Stimulated activated CD4-positive, alpha-beta T cell treated with anti-CD3 and anti-CD28 coated beads, Interleukin-2, amount 100 ng/mL, for 4 hours (primary cell): Measurements from ENCODE around the gene CCDC107.
"Not testable (repeated sequence)": the region's sequence is repeated elsewhere in the genome, so short reads cannot be mapped to it uniquely, and the experiment has no call there.

ENCODE experiments used
- DNase-seq: peaks from one replicate; pipeline ENCODE4 v3.0.0-alpha.2; 2020; ENCODE audit warnings: low read depth

Gene CCDC107

DNA sequence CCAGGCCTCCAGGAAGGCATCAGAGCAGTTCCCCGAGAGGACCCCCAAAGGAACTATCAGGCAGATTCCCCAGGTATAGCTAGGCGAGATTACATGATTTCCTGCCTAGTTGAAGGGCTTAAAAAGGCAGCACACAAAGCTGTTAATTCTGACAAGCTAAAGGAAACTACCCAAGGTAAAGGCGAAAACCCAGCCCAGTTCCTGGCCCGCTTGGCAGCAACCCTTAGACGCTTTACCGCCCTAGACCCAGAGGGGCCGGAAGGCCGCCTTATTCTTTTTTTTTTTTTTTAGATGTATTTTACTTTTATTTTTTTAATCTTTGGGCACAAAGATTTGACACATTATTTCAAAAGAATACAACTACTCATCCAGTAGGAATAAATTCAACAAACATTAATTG is 19.3 kb upstream of the CCDC107 start:
- not testable (repeated sequence) for DNase-seq

GRCh38 chr9:35639225-35639624 is 18.9 kb upstream of the CCDC107 start:
- DNase-seq: not testable (repeated sequence)

GRCh38 chr9:35639631-35640030 is 18.5 kb upstream of the CCDC107 start:
- DNase-seq: no peak

DNA sequence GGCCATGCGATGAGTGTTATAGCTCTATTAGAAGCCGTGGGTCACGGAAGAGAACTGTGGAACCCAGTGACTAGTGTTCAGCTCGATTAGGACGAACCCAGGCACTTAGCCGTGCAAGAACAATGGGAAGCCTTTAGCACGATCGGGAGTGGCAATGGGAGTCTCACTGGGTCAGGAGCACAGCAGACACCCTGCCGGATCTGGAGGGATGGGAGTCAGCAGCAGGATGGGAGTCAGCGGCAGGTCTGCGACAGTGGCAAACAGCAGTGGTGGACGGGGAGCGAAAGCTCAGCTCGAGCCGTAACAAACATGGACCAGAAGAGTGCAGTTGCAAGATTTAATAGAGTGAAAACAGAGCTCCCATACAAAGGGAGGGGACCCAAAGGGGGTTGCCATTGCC is 17.7 kb upstream of the CCDC107 start:
- not testable (repeated sequence) for DNase-seq

DNA sequence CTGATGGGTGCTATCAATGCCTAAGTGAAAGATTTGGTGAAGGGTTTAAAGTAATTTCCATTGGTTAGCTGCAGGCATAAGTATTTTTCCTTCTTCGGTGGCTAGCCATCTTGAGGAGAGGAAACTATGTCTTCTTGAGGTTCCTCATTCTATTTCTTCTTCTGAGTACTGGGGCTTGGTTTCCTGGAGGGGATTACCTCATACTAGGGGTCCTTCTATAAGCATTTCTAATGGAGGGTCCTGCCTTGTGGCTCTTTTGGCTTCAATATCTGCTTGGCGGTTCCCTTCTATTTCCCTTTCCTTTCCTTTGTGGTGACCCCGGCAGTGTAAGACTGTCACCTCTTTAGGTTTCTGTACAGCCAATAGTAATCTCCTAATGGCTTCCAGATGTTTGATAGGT is 16.6 kb upstream of the CCDC107 start:
- DNase-seq: not testable (repeated sequence)

DNA sequence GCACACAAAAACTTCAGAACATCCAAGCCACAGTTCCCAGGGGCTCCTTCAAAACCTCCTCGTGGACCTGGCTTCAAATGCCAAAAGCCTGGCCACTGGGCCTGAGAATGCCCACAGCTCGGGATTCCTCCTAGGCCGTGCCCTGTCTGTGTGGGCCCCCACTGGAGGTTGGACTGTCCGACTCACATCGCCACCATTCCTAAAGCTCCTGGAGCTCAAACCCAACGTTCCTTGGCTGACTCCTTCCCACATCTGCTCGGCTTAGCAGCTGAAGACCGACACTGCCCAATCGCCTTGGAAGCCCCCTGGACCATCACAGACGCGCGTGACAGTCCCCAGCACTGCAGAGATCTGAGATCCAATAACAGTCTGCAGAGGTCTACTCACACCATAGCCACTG is 15.0 kb upstream of the CCDC107 start:
- DNase-seq: no peak

GRCh38 chr9:35645736-35646135 is 12.4 kb upstream of the CCDC107 start:
- DNase-seq: not testable (repeated sequence)

- no peak for DNase-seq
Observed at GRCh38 chr9:35646153-35646532, 11.9 kb upstream of the CCDC107 start.

DNA sequence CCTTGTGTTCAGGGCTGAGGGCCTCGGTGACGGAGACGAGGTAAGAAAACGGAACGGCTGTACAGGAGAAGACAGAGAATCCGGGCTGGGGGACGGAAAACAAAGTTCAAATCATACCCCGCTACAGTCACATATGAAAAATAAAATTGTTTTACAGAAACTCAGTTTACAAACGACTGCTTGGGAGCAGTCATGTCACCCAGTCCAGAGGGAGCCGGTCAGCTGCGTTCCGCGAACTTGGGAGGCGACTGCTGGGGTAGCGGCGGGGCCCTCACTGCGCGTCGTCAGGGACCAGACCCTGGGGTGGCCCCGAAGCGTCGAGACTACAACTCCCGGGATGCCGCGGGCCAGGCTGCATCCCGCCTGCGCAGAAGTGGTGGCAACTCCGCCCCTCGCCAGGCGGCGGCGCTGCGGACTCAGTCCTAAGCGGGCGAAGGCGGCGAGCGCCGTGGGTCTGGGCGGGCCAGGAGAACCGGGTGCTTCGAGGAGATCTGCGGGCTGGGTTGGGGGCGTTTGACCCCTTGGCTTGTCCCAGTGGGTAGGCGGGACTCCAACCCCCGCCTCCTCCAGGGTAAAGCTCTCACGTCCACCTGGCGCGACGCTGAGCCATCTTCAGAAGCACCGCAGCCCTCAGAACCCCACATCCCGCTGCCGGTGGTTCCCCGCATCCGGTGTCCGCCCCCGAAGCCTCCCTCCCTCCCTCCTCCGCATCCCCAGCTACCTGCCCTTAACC is 11.4 kb upstream of the CCDC107 start:
- peak; percentile 83 for DNase-seq

DNA sequence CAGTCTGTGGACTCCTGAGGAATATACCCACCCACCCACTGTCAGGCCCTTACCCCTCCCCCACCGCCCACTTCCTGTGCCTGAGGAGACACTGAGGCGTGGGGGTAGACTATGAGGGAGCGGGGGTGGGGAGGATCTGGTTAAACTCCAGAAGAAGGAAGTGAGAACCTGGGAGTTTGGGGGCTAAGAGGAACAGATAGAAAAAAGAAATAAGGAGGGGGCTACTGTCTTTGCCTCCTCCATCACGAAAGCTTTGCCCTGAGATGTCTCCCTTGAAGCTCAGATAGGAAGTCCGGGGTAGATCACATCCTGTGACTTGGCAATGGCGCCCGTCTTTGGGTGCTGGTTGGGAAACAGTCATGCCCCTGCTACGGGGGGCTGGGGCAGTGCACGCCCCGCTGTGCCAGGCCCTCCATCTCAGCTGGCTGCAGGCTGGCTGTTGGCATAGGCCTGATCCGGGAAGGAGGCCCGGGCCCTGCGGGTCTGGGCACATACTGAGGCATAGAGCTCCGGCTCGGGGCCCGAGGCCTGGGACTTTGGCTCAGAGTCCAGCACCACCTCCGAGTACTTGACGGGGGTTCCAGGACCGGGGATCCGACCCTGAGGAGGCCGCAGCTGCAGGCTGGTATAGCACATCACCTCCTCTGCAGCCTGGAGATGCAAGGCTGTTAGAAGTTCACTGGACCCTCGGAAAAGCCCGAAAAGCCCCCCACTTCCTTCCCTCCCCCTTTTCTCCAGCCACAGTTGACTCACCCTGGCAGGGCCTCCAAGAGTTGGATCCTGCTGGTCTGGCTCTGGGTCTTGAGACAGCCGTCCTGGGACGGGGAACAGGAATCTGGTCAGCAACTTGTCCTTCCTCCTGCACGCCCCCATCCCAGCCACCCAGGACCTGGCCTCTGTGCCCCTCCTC is 8.4 kb upstream of the CCDC107 start:
- DNase-seq: peak; percentile 43

GRCh38 chr9:35650341-35651158 is 7.5 kb upstream of the CCDC107 start, which contains the start of gene SIT1:
Gene SIT1, minus strand, starts transcription at chr9:35650931. Its CDS starts 78 bp downstream, at chr9:35650853.
- DNase-seq: no peak

DNA sequence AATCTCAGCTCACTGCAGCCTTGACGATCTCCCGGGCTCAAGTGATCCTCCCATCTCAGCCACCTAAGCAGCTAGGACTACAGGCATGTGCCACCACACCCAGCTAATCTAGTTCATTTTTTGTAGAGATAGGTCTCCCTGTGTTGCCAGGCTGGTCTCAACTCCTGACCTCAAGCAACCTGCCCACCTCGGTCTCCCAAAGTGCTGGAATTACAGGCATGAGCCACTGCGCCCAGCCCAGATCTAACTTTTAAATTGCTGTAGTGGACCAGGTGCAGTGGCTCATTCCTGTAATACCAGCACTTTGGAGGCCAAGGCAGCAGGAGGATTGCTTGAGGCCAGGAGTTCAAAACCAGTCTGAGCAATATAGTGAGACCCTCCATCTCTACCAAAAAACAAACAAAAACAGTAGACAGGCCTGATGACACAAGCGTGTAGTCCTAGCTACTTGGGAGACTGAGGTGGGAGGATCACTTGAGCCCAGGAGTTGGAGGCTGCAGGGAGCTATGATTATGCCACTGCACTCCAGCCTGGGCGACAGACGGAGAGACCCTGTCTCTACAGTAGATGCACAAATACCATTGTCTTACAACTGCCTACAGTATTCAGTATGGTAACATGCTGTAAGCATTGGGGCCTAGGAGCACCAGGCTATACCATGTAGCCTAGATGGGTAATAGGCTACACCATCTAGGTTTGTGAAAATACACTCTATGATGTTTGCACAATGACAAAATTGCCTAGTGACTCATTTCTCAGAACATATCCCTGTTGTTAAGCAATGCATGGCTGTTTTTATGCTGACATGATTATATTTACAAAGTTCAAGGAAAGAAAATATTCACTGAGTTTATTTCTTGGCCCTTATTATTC is 5.9 kb upstream of the CCDC107 start:
- DNase-seq: no peak

DNA sequence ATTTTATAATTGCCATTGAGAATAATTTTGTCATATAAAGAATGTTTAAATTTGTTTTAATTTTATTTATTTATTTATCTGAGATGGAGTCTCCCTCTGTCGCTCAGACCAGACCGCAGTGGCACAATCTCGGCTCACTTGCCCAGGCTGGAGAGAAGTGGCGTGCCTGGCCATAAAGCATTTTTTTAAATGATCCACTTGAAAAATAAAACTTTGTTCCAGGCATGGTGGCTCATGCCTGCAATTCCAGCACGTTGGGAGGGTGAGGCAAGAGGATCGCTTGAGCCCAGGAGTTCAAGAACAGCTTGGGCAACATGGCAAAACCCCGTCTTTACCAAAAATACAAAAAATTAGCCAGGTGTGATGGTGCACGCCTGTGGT is 5.3 kb upstream of the CCDC107 start:
- no peak for DNase-seq

GRCh38 chr9:35653611-35654010 is 4.5 kb upstream of the CCDC107 start:
- DNase-seq: no peak

- no peak for DNase-seq
Observed at GRCh38 chr9:35656348-35656747, 1.7 kb upstream of the CCDC107 start.

- DNase-seq: no peak
Observed at GRCh38 chr9:35656831-35657545, 1.1 kb upstream of the CCDC107 start.

DNA sequence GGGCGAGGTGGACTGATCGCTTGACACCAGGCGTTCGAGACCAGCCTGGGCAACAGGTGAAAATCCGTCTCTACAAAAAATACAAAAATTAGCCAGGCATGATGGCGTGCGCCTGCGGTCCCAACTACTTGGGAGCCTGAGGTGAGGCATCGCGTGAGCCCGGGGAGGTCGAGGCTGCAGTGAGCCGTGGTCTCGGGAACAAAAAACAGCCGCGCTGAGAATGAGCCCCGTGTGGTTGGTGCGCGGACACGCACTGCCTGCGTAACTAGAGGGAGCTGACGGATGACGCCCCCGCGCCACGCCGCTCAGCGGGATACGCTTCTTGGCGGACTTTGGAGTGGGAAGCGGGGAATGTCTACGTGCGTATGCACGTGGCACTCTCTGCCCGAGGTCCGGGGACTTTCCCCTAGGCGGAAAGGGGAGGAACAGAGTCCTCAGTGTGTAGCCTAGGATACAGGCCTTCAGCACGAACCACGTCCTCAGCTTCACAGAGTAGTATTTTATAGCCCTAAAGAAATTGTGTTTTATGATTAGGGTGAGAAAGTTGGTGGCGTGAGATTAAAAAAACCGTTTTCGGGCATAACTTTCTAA is 451 bp upstream of the CCDC107 start, which contains the start of gene RMRP:
TSS of gene RMRP (minus strand) at position 474 of the 591 bp plus-strand sequence.
- DNase-seq: peak; percentile 95

DNA sequence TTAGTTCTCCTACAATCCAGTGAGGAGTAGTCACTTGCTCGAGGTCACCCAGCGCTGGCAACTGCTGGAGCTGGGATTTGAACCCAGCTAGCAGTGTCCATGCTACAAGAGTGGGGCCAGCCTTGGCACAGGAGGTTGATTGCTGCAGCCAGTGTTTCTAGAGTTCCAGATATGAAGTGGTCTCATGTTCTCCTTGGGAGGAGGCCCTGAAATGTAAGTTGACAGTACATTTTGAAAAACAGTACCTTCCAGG is 802 bp downstream of the CCDC107 start:
- DNase-seq: no peak

- DNase-seq: no peak
Observed at GRCh38 chr9:35659340-35659739, 1.2 kb downstream of the CCDC107 start.

- DNase-seq: no peak
Observed at GRCh38 chr9:35660966-35661415, 2.9 kb downstream of the CCDC107 start.
